GM12874 (cell line): ENCODE measurements around the gene FLRT1.

Experiments
- CTCF ChIP-seq: IDR thresholded peaks from 2 replicates; pipeline ENCODE4 v1.5.1; 2011; ENCODE audit warnings: low read depth, mild to moderate bottlenecking, control low read depth, low read length, moderate library complexity; ENCODE audit not compliant: insufficient read depth

FLRT1 gene

GRCh38 chr11:64035576-64035975, at the start of gene FLRT1:
Gene FLRT1 (plus strand): TSS chr11:64035931. CDS start chr11:64116268, 80,337 bp downstream.
- TF ChIP-seq CTCF, result no peak

GRCh38 chr11:63986156-63986931, 49.4 kb upstream of the FLRT1 start, which contains the start of gene OTUB1:
Gene OTUB1 (plus strand): TSS chr11:63986438. CDS start chr11:63986457, 19 bp downstream.
- TF ChIP-seq CTCF, result no peak

GRCh38 chr11:63986932-63987513, 48.7 kb upstream of the FLRT1 start:
- no peak for TF ChIP-seq CTCF

- TF ChIP-seq CTCF, result no peak
Measured at GRCh38 chr11:63991558-63991957, 44.2 kb upstream of the FLRT1 start.

GRCh38 chr11:63993100-63993499, 42.6 kb upstream of the FLRT1 start:
- no peak for TF ChIP-seq CTCF

- TF ChIP-seq CTCF, result no peak
Measured at GRCh38 chr11:63993993-63994392, 41.7 kb upstream of the FLRT1 start.

- no peak for TF ChIP-seq CTCF
Measured at GRCh38 chr11:63996512-63996911, 39.2 kb upstream of the FLRT1 start.
